Activated CD4-positive, CD25-positive, alpha-beta regulatory T cell treated with anti-CD3 and anti-CD28 coated beads, Interleukin-2, amount 50 U/mL, for 72 hours (primary cell): ENCODE data around the gene CLTRN.
"Not testable (repeated sequence)": the region's sequence is repeated elsewhere in the genome, so short reads cannot be mapped to it uniquely, and the experiment has no call there.

Experiments
- DNase-seq: peaks from one replicate; pipeline ENCODE4 v3.0.0; 2021

CLTRN gene, protein sequence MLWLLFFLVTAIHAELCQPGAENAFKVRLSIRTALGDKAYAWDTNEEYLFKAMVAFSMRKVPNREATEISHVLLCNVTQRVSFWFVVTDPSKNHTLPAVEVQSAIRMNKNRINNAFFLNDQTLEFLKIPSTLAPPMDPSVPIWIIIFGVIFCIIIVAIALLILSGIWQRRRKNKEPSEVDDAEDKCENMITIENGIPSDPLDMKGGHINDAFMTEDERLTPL

GRCh38 chrX:15664487-15665444, at the start of gene CLTRN:
Gene CLTRN (minus strand): TSS chrX:15664805. CDS start chrX:15664775, 30 bp downstream.
- DNase-seq, result no peak

- not testable (repeated sequence) for DNase-seq
These were observed 39.7 kb upstream of the CLTRN start for GRCh38 chrX:15704273-15704672.

- not testable (repeated sequence) for DNase-seq
These were observed 39.2 kb upstream of the CLTRN start for GRCh38 chrX:15703809-15704208.

- no peak for DNase-seq
These were observed 38.1 kb upstream of the CLTRN start for GRCh38 chrX:15702488-15703371.

DNA sequence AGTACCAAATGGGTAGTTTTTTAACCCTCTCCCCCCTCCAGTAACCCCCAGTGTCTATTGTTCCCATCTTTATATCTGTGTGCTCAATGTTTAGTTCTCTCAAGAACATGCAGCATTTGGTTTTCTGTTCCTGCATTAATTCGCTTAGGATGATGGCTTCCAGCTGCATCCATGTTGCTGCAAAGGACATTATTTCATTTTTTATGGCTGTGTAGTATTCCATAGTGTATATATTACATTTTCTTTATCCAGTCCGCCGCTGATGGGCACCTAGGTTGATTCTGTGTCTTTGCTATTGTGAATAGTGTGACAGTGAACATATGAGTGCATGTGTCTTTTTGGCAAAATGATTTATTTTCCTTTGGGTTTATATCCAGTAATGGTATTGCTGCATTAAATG, 31.9 kb upstream of the CLTRN start:
- no peak for DNase-seq

- DNase-seq, result no peak
These were observed 30.4 kb upstream of the CLTRN start for GRCh38 chrX:15694941-15695451.

- DNase-seq, result peak; percentile 48
These were observed 22.4 kb upstream of the CLTRN start for GRCh38 chrX:15686818-15687685.

- no peak for DNase-seq
These were observed 18.6 kb upstream of the CLTRN start for GRCh38 chrX:15683193-15683592.

DNA sequence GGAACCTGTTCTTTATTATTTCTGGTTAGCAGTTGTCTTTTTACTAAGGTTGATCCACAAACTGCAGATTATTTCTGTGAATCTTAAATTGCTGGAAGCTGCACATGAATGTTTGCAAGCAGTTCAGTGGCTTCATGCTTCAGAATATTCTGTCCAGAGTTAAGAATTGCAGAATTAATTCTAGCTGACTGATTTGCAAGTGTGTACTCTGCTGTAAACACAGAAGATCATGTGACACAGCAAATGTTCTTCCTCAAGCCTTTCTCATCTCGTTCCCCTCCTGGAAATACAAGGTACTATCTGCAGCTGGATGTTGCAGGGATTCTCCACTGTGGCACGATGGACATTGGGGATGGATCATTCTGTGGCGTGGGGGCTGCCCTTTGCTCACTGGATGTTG, 16.8 kb upstream of the CLTRN start:
- no peak for DNase-seq

DNA sequence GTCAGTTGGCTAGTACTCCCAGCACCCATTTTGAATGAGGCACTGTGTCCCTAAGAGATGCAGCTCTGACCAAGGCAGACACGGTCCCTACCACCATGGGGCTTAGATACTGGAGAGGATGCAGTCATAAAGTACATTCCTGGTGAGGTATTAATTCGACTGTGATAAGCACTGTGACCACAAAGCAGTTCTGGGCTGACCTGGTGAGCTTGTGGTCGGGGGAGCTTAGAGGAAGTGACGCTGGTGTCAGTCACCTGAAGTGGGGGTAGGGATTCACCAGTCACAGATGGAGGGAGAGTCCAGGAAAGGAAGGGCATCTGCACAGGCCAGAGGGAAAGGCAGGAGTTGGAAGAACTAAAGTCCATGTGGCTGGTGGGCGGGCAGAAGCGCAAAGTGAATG, 15.8 kb upstream of the CLTRN start:
- no peak for DNase-seq

DNA sequence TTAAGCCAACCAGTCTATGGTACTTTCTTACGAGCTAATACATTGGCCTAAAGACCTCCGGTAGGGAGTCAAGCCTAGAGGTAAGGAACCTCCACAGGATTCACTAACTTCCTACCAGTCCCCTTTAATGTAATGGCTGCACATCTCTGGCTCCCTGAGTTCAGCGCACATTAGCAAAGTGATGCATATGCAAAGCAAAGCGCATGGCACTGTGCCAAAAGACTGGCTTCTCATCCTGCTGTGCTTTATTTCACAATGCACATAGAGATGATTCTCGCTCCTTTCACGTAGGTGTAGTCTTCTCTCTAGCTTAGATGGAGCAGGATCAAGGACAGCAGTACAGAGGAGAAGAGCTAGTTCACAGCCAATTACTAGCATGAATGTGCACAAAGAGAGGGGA, 14.6 kb upstream of the CLTRN start:
- no peak for DNase-seq

- DNase-seq, result no peak
These were observed 13.7 kb upstream of the CLTRN start for GRCh38 chrX:15678339-15678738.

- DNase-seq, result no peak
These were observed 12.3 kb upstream of the CLTRN start for GRCh38 chrX:15676886-15677285.

- DNase-seq, result peak; percentile 93
These were observed 10.9 kb upstream of the CLTRN start for GRCh38 chrX:15675490-15675921.

- DNase-seq, result peak; percentile 89
These were observed 10.4 kb upstream of the CLTRN start for GRCh38 chrX:15674841-15675489.

GRCh38 chrX:15674514-15674840, 9.9 kb upstream of the CLTRN start:
- no peak for DNase-seq

GRCh38 chrX:15673970-15674369, 9.4 kb upstream of the CLTRN start:
- no peak for DNase-seq

DNA sequence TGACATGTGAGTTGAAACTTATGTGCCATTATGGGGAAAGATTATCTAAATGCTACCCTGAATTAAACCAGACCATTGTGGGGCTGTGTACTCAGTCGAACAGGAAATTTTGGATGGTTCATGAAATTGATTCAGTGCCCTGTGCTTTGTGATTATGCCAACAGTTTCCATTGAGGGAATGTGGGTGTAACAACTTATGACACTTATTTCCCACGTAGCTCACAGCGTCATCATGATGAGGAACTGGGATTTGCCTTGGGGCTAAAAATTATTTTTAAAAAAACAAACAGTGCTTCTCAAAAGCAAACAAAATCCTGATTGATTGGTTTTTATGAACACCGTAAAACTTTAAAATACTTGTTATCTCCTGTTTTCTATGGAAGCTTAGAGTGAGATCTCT, 8.3 kb upstream of the CLTRN start:
- no peak for DNase-seq

DNA sequence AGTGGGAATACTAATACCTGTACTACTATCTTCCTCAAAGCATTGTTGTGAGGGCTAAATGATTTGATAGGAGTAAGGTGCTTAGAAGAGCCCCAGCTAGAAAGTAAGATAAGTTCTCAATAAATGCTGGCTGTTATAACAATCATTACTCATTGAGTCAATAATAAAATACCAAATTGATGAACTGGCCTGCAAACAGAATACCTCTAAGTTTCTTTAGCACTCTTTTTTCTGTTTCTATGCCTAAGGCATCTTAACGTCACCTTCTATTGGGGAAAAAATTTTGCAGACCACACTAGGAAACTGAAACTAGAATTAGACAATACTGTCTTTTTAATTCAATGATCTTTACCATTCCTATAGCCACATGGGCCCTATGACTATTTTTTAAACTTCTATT, 1.2 kb downstream of the CLTRN start:
- no peak for DNase-seq

- DNase-seq, result not testable (repeated sequence)
These were observed 9.8 kb downstream of the CLTRN start for GRCh38 chrX:15654804-15655203.

- no peak for DNase-seq
These were observed 10.6 kb downstream of the CLTRN start for GRCh38 chrX:15653961-15654360.
